ENCODE results near the gene CTSK.

Gene CTSK

GRCh38 chr1:150813028-150813707, 5.1 kb upstream of the CTSK start:
- no peak for TF ChIP-seq SIN3A (IDR thresholded peaks at IDR 0.05; ENCODE audit: borderline replicate concordance, insufficient read depth, low read length)
- no peak for TF ChIP-seq TAF1 (IDR thresholded peaks at IDR 0.05; ENCODE audit: borderline replicate concordance, insufficient read depth, low read length)
- no peak for TF ChIP-seq POLR2AphosphoS5 (IDR thresholded peaks at IDR 0.05; ENCODE audit: low read depth, low read length)
- peak; percentile 59 for TF ChIP-seq FOXP2 (optimal IDR thresholded peaks at IDR 0.05; ENCODE audit: borderline replicate concordance, extremely low read depth, extremely low read length, insufficient read depth)
- TF ChIP-seq, protein P1, sequence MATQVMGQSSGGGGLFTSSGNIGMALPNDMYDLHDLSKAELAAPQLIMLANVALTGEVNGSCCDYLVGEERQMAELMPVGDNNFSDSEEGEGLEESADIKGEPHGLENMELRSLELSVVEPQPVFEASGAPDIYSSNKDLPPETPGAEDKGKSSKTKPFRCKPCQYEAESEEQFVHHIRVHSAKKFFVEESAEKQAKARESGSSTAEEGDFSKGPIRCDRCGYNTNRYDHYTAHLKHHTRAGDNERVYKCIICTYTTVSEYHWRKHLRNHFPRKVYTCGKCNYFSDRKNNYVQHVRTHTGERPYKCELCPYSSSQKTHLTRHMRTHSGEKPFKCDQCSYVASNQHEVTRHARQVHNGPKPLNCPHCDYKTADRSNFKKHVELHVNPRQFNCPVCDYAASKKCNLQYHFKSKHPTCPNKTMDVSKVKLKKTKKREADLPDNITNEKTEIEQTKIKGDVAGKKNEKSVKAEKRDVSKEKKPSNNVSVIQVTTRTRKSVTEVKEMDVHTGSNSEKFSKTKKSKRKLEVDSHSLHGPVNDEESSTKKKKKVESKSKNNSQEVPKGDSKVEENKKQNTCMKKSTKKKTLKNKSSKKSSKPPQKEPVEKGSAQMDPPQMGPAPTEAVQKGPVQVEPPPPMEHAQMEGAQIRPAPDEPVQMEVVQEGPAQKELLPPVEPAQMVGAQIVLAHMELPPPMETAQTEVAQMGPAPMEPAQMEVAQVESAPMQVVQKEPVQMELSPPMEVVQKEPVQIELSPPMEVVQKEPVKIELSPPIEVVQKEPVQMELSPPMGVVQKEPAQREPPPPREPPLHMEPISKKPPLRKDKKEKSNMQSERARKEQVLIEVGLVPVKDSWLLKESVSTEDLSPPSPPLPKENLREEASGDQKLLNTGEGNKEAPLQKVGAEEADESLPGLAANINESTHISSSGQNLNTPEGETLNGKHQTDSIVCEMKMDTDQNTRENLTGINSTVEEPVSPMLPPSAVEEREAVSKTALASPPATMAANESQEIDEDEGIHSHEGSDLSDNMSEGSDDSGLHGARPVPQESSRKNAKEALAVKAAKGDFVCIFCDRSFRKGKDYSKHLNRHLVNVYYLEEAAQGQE (IDR thresholded peaks at IDR 0.05; ENCODE audit: insufficient read depth in 1 of 2, low read depth in 2 of 2, low read length in 2 of 2), result no peak

DNA sequence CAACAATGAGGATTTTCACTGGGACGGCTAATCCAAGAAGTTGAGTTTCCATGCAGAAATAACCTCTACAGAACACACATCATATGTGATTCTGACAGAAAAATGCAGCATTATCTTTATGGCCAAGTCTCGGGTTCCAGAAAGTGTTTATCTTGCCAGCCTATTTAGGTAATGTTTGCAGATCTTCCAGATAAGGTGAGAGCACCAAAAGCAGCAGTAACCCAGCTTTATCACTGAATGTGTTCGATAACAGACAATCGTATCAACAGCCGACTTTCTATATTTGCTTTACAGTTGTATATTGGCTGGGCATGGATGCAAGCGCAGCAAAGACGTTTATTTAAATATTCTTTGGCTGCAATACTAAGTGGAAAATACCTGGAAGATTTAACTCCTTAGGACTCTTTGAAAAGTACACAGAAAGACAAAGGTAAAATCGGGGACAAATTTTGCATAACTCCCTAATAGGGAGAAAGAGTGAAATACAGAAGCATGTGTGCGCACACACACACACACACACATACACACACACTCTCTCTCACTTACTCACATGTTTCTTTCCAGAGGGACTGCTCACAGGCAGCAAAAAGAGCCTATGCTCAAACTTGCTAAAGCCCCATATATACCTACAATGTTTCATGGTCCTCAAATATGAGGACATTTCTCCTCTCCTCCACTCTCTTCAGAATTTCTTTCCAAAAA, 3.0 kb upstream of the CTSK start:
- TF ChIP-seq TAF1 (IDR thresholded peaks at IDR 0.05; ENCODE audit: borderline replicate concordance, insufficient read depth, low read length) (no peak), SIN3A (IDR thresholded peaks at IDR 0.05; ENCODE audit: borderline replicate concordance, insufficient read depth, low read length) (no peak), POLR2AphosphoS5 (IDR thresholded peaks at IDR 0.05; ENCODE audit: low read depth, low read length) (no peak), FOXP2 (optimal IDR thresholded peaks at IDR 0.05; ENCODE audit: borderline replicate concordance, extremely low read depth, extremely low read length, insufficient read depth) (no peak)
- TF ChIP-seq, protein P1 (IDR thresholded peaks at IDR 0.05; ENCODE audit: insufficient read depth in 1 of 2, low read depth in 2 of 2, low read length in 2 of 2), result no peak

DNA sequence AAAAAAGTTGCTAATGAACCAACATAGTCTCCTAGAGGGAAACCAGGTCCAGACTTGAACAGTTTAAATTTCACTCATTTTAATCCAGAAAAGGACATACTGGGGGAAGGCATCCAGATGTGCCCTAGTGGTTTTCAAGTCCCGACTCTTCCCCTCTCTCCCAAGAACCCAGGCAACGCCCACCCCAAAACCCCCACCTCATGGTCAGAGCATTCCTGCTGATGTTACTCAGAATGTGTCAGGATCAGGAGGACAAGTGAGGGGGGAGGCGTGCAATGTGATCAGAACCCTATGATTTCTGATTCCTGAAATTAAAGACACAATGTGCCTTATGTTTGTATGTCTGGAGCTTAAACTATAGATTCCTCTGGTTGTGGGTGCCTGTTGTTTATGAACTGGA, 1.6 kb upstream of the CTSK start:
- TF ChIP-seq FOXP2 (optimal IDR thresholded peaks at IDR 0.05; ENCODE audit: borderline replicate concordance, extremely low read depth, extremely low read length, insufficient read depth) (no peak), SIN3A (IDR thresholded peaks at IDR 0.05; ENCODE audit: borderline replicate concordance, insufficient read depth, low read length) (no peak), TAF1 (IDR thresholded peaks at IDR 0.05; ENCODE audit: borderline replicate concordance, insufficient read depth, low read length) (no peak), POLR2AphosphoS5 (IDR thresholded peaks at IDR 0.05; ENCODE audit: low read depth, low read length) (no peak)
- TF ChIP-seq, protein P1 (IDR thresholded peaks at IDR 0.05; ENCODE audit: insufficient read depth in 1 of 2, low read depth in 2 of 2, low read length in 2 of 2), result no peak

GRCh38 chr1:150808846-150809245, 786 bp upstream of the CTSK start:
- TF ChIP-seq SIN3A (IDR thresholded peaks at IDR 0.05; ENCODE audit: borderline replicate concordance, insufficient read depth, low read length) (no peak), POLR2AphosphoS5 (IDR thresholded peaks at IDR 0.05; ENCODE audit: low read depth, low read length) (no peak), TAF1 (IDR thresholded peaks at IDR 0.05; ENCODE audit: borderline replicate concordance, insufficient read depth, low read length) (no peak), FOXP2 (optimal IDR thresholded peaks at IDR 0.05; ENCODE audit: borderline replicate concordance, extremely low read depth, extremely low read length, insufficient read depth) (no peak)
- TF ChIP-seq, protein P1 (IDR thresholded peaks at IDR 0.05; ENCODE audit: insufficient read depth in 1 of 2, low read depth in 2 of 2, low read length in 2 of 2), result no peak

Data from PFSK-1 (cell line).